DOHH2 (cell line): ENCODE data around the gene FAF2.

Experiments used
- H3F3A ChIP-seq: fragments of 200-600 bp; sonication (generic), shearing (Covaris generic); 2 replicates; pipeline ENCODE4 v1.6.0; 2016; ENCODE audit warnings: antibody characterized with exemption, mild to moderate bottlenecking; ENCODE audit not compliant: control insufficient read depth, insufficient read depth
- H3K27ac ChIP-seq: fragments of 200-600 bp; sonication (generic); 2 replicates; pipeline ENCODE4 v1.5.1; 2014; ENCODE audit warnings: low read depth, mild to moderate bottlenecking, low read length, moderate library complexity
- H3K27me3 ChIP-seq: fragments of 200-600 bp; sonication (generic); 2 replicates; pipeline ENCODE4 v1.6.1; 2014; ENCODE audit warnings: mild to moderate bottlenecking, low read length, mixed read lengths; ENCODE audit not compliant: control insufficient read depth
- H3K36me3 ChIP-seq: fragments of 200-600 bp; sonication (generic); 2 replicates; pipeline ENCODE4 v1.6.1; 2014; ENCODE audit warnings: mild to moderate bottlenecking, low read length, moderate library complexity, mixed read lengths; ENCODE audit not compliant: control insufficient read depth
- H3K4me1 ChIP-seq: fragments of 200-600 bp; sonication (generic); 2 replicates; pipeline ENCODE4 v1.6.1; 2014; ENCODE audit warnings: mild to moderate bottlenecking, low read length, mixed read lengths; ENCODE audit not compliant: control insufficient read depth
- H3K4me2 ChIP-seq: fragments of 200-600 bp; sonication (generic); 2 replicates; pipeline ENCODE4 v1.6.0; 2014; ENCODE audit warnings: mild to moderate bottlenecking, low read length, moderate library complexity
- H3K4me3 ChIP-seq: fragments of 200-600 bp; sonication (generic); 2 replicates; pipeline ENCODE4 v1.5.1; 2014; ENCODE audit warnings: mild to moderate bottlenecking, low read length, mixed read lengths
- H3K79me2 ChIP-seq: fragments of 200-600 bp; sonication (generic); 2 replicates; pipeline ENCODE4 v1.6.1; 2014; ENCODE audit warnings: mild to moderate bottlenecking, low read length, mixed read lengths; ENCODE audit not compliant: control insufficient read depth
- H3K9me2 ChIP-seq: fragments of 200-600 bp; sonication (generic); replicated peaks from 2 replicates; pipeline ENCODE4 v1.6.1; 2014; ENCODE audit warnings: mild to moderate bottlenecking, low read length, mixed read lengths; ENCODE audit not compliant: control insufficient read depth
- H3K9me3 ChIP-seq: fragments of 200-600 bp; sonication (generic); 2 replicates; pipeline ENCODE4 v1.6.1; 2014; ENCODE audit warnings: antibody characterized with exemption, low read length, mixed read lengths; ENCODE audit not compliant: control insufficient read depth, insufficient read depth
- H4K20me1 ChIP-seq: fragments of 200-600 bp; sonication (generic); 2 replicates; pipeline ENCODE4 v1.6.0; 2014; ENCODE audit warnings: low read depth, mild to moderate bottlenecking, antibody characterized with exemption, low read length, moderate library complexity; ENCODE audit not compliant: control insufficient read depth, insufficient read depth
- CTCF ChIP-seq: fragments of 200-600 bp; sonication (generic); IDR thresholded peaks from one replicate; pipeline ENCODE4 v1.5.1; 2014; ENCODE audit warnings: antibody characterized with exemption, mild to moderate bottlenecking, low read depth, low read length; ENCODE audit not compliant: poor library complexity, severe bottlenecking
- EZH2phosphoT487 ChIP-seq: fragments of 200-600 bp; sonication (generic); IDR thresholded peaks from 2 replicates; pipeline ENCODE4 v1.6.1; 2017; ENCODE audit warnings: borderline replicate concordance, mild to moderate bottlenecking, antibody characterized with exemption, low read length, moderate library complexity, mixed read lengths

The FAF2 gene

GRCh38 chr5:176499273-176499672 lies 51.1 kb downstream of the FAF2 start:
- no peaks in the 10 kb centered on the region; the same call in 1 of the 2 replicates for H3F3A ChIP-seq
- no peaks in the 10 kb centered on the region for H3K79me2 ChIP-seq
- TF ChIP-seq CTCF (no peak), EZH2phosphoT487 (no peak)
- no peaks in the 10 kb centered on the region for H3K4me1 ChIP-seq
- no peaks in the 10 kb centered on the region for H3K27me3 ChIP-seq
- H3K27ac ChIP-seq = no peak overlapping the region
- no peaks in the 10 kb centered on the region for H4K20me1 ChIP-seq
- H3K36me3 ChIP-seq = peaks cover 70% of the 10 kb centered on the region
- no peaks in the 10 kb centered on the region for H3K9me3 ChIP-seq
- no peaks in the 10 kb centered on the region for H3K9me2 ChIP-seq
- H3K4me3 ChIP-seq = no peak overlapping the region
- no peak overlapping the region for H3K4me2 ChIP-seq

DNA sequence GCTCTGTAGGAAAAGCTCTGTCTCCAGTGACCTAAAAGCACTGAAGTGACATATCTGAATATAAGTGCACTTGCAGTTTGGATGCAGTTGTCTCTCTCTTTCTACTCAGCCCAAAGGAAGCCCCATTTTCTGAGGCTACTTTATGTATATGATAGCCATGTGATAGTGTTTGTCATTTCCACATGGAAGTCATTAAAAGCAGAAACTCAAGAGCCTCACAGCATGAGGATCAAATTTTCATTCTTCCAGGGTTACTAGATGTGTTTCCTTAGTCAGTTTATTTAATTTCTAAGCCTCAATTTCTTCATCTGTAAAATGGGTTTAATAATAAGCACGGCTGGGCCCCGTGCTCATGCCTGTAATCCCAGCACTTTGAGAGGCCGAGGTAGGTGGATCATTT lies 52.3 kb downstream of the FAF2 start:
- Histone ChIP-seq H3K27ac (no peak overlapping the region), H4K20me1 (no peaks in the 10 kb centered on the region), H3K9me2 (no peaks in the 10 kb centered on the region), H3K79me2 (no peaks in the 10 kb centered on the region), H3K9me3 (no peaks in the 10 kb centered on the region), H3K4me1 (no peaks in the 10 kb centered on the region), H3F3A (no peaks in the 10 kb centered on the region; the same call in 1 of the 2 replicates), H3K36me3 (peaks cover 66% of the 10 kb centered on the region), H3K4me2 (no peak overlapping the region), H3K27me3 (no peaks in the 10 kb centered on the region), H3K4me3 (no peak overlapping the region)
- no peak for TF ChIP-seq EZH2phosphoT487
- no peak for TF ChIP-seq CTCF

DNA sequence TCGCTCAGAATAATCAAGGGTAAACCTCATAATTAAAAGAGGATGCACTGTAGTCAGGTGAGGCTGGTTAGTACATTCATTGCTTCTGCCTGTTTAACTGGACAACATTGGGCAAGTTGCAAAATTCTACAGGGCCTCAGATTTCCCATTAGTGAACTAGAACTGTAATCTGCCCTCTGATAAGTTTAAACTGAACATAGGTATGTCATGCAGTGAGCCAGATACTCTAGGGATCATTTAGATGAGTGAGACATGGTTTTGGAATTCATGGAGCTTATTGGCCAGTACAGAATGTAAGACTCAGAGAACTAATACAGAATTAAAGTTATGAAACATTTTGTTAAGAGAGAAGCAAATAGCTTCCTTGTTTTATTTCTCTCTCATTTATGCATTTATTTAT lies 53.1 kb downstream of the FAF2 start:
- Histone ChIP-seq H3K4me3 (no peak overlapping the region), H4K20me1 (no peaks in the 10 kb centered on the region), H3K4me2 (no peak overlapping the region), H3K36me3 (peaks cover 61% of the 10 kb centered on the region), H3K79me2 (no peaks in the 10 kb centered on the region), H3K27ac (no peak overlapping the region), H3K27me3 (no peaks in the 10 kb centered on the region), H3F3A (no peaks in the 10 kb centered on the region; the same call in 1 of the 2 replicates), H3K9me2 (no peaks in the 10 kb centered on the region), H3K4me1 (no peaks in the 10 kb centered on the region), H3K9me3 (no peaks in the 10 kb centered on the region)
- TF ChIP-seq EZH2phosphoT487 (no peak), CTCF (no peak)

- no peaks in the 10 kb centered on the region for H3K4me1 ChIP-seq
- H3K9me2 ChIP-seq = no peaks in the 10 kb centered on the region
- TF ChIP-seq CTCF (no peak), EZH2phosphoT487 (no peak)
- H3K4me3 ChIP-seq = no peak overlapping the region
- no peak overlapping the region for H3K27ac ChIP-seq
- H3K4me2 ChIP-seq = no peak overlapping the region
- no peaks in the 10 kb centered on the region for H3K27me3 ChIP-seq
- no peaks in the 10 kb centered on the region for H3K79me2 ChIP-seq
- peaks cover 59% of the 10 kb centered on the region for H3K36me3 ChIP-seq
- H3F3A ChIP-seq = no peaks in the 10 kb centered on the region
- H3K9me3 ChIP-seq = no peaks in the 10 kb centered on the region
- no peaks in the 10 kb centered on the region for H4K20me1 ChIP-seq
These were observed 55.3 kb downstream of the FAF2 start for GRCh38 chr5:176503496-176503895.
